MM.1S (cell line): Measurements from ENCODE around the gene MSRB3.

Experiments
- CTCF ChIP-seq: fragments of 300-600 bp; sonication (generic); IDR thresholded peaks from 2 replicates; pipeline ENCODE4 v1.5.1; 2016; ENCODE audit warnings: antibody characterized with exemption, low read length, mixed read lengths
- EZH2phosphoT487 ChIP-seq: fragments of 300-600 bp; sonication (generic); IDR thresholded peaks from 2 replicates; pipeline ENCODE4 v1.6.1; 2018; ENCODE audit warnings: antibody characterized with exemption, low read length

GRCh38 chr12:65411171-65411570 lies 132.7 kb downstream of the MSRB3 start:
- no peak for TF ChIP-seq CTCF
- no peak for TF ChIP-seq EZH2phosphoT487
